ENCODE data around the gene SIRPB2.

DNA sequence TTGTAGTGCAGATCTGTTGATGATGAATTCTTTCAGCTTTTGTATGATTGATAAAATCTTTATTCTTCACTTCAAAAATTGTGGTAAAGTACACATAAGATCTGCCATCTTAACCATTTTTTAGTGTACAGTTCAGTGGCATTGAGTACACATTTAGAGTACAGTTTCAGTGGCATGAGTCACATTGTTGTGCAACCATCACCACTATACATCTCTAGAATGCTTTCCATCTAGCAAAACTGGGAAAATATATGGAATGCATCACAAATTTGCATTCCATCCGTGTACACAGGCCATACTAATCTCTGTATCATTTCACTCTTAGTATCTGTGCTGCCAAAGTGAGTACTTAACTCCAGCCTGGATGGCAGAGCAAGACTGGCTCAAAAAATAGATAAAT is 37.6 kb upstream of the SIRPB2 start:
- TF ChIP-seq, protein P1, sequence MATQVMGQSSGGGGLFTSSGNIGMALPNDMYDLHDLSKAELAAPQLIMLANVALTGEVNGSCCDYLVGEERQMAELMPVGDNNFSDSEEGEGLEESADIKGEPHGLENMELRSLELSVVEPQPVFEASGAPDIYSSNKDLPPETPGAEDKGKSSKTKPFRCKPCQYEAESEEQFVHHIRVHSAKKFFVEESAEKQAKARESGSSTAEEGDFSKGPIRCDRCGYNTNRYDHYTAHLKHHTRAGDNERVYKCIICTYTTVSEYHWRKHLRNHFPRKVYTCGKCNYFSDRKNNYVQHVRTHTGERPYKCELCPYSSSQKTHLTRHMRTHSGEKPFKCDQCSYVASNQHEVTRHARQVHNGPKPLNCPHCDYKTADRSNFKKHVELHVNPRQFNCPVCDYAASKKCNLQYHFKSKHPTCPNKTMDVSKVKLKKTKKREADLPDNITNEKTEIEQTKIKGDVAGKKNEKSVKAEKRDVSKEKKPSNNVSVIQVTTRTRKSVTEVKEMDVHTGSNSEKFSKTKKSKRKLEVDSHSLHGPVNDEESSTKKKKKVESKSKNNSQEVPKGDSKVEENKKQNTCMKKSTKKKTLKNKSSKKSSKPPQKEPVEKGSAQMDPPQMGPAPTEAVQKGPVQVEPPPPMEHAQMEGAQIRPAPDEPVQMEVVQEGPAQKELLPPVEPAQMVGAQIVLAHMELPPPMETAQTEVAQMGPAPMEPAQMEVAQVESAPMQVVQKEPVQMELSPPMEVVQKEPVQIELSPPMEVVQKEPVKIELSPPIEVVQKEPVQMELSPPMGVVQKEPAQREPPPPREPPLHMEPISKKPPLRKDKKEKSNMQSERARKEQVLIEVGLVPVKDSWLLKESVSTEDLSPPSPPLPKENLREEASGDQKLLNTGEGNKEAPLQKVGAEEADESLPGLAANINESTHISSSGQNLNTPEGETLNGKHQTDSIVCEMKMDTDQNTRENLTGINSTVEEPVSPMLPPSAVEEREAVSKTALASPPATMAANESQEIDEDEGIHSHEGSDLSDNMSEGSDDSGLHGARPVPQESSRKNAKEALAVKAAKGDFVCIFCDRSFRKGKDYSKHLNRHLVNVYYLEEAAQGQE (IDR thresholded peaks at IDR 0.05; ENCODE audit: insufficient read depth in 1 of 2, low read depth in 2 of 2, low read length in 2 of 2) = no peak
- TF ChIP-seq POLR2AphosphoS5 (IDR thresholded peaks at IDR 0.05; ENCODE audit: low read depth, low read length) = no peak
- no peak for TF ChIP-seq TAF1 (IDR thresholded peaks at IDR 0.05; ENCODE audit: borderline replicate concordance, insufficient read depth, low read length)
- no peak for TF ChIP-seq SIN3A (IDR thresholded peaks at IDR 0.05; ENCODE audit: borderline replicate concordance, insufficient read depth, low read length)

Data from PFSK-1 (cell line).